WTC11 (cell line): ENCODE results near the gene KLF13.

Experiments used
- GTF2I ChIP-seq: fragments of 250-450 bp; sonication (Bioruptor Pico); conservative IDR thresholded peaks from 2 replicates; pipeline ENCODE4 v1.4.0; 2021; ENCODE audit warnings: mild to moderate bottlenecking
- NFATC4 ChIP-seq: fragments of 250-450 bp; sonication (Bioruptor Pico); IDR thresholded peaks from 2 replicates; pipeline ENCODE4 v1.9.0; 2021; ENCODE audit warnings: mild to moderate bottlenecking
- TF ChIP-seq, protein P1 (sequence below): fragments of 200-600 bp; IDR thresholded peaks from 2 replicates; pipeline ENCODE4 v1.8.0; 2022; ENCODE audit warnings: antibody characterized with exemption

- TF ChIP-seq, protein P1, sequence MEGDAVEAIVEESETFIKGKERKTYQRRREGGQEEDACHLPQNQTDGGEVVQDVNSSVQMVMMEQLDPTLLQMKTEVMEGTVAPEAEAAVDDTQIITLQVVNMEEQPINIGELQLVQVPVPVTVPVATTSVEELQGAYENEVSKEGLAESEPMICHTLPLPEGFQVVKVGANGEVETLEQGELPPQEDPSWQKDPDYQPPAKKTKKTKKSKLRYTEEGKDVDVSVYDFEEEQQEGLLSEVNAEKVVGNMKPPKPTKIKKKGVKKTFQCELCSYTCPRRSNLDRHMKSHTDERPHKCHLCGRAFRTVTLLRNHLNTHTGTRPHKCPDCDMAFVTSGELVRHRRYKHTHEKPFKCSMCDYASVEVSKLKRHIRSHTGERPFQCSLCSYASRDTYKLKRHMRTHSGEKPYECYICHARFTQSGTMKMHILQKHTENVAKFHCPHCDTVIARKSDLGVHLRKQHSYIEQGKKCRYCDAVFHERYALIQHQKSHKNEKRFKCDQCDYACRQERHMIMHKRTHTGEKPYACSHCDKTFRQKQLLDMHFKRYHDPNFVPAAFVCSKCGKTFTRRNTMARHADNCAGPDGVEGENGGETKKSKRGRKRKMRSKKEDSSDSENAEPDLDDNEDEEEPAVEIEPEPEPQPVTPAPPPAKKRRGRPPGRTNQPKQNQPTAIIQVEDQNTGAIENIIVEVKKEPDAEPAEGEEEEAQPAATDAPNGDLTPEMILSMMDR = no peak
- TF ChIP-seq GTF2I (CRISPR knock-in tag) (no peak), NFATC4 (CRISPR knock-in tag) (no peak)
These were observed 3.6 kb downstream of the KLF13 start for GRCh38 chr15:31330111-31330785.
